ENCODE results near the gene FUT3.
"Not testable (repeated sequence)": the region's sequence is repeated elsewhere in the genome, so short reads cannot be mapped to it uniquely, and the experiment has no call there.

FUT3 gene

DNA sequence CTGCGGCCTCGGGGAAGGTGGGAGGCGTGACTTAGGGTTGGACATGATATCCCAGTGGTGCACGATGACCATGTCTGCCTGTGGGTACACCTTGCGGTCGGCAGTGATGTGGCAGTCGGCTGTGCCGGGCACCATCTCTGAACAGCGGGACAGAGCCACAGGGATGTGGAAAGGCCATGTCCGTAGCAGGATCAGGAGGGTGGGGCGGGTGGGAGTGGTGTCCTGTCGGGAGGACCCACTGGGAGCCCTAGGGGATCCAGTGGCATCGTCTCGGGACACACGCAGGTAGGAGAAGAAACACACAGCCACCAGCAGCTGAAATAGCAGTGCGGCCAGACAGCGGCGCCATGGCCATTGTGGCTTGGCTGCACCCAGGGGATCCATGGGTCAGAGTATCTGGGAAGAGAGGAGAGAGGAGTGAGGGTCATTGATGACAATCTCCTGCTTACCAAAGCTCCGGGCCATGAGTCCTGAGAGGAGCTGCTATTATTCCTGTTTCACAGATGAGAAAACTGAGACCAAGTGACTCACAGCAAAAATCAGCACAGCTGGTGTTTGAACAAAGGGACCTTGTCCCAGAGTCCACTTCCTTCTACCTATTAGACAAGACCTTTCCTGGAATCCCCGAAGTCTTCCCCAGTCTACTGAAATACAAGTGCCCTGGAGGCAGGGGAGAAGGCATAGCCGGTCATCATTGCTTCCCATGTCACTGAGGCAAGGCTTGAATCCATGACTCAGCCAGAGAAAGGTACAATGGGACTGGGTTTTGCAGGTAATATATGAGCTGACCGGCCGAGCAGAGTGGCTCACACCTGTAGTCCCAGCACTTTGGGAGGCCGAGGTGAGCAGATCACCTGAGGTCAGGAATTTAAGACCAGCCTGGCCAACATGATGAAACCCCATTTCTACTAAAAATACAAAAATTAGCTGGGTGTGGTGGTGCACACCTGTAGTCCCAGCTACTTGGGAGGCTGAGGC, 6.5 kb downstream of the FUT3 start:
- DNase-seq, result no peak

GRCh38 chr19:5843295-5843927, 7.8 kb downstream of the FUT3 start:
- no peak for DNase-seq

DNA sequence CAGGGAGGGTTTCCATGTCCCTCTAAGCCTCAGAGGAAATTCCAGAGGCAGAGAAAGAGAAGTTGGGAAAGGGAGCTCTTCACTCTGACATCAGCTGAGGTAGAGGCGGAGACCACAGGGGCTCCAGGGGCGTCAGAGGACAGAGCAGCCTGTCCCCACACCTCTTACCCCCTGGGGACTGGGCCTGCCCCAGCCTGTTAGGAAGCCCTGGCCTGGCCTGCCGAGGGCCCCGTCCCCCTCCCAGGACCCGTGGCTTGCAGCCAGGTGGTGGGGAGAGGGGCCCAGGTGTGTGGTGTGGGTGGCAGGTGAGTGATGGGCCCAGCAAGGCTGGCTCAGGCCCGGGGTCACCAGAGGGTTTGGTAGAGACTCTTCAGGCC, 9.5 kb downstream of the FUT3 start:
- DNase-seq, result not testable (repeated sequence)

- no peak for DNase-seq
These were observed 11.9 kb downstream of the FUT3 start, which contains the start of gene FUT6 for GRCh38 chr19:5839065-5840017. FUT6 (minus strand) TSS chr19:5839702; CDS start chr19:5832567, 7,135 bp downstream.

- no peak for DNase-seq
These were observed 12.7 kb downstream of the FUT3 start for GRCh38 chr19:5838353-5839064.

DNA sequence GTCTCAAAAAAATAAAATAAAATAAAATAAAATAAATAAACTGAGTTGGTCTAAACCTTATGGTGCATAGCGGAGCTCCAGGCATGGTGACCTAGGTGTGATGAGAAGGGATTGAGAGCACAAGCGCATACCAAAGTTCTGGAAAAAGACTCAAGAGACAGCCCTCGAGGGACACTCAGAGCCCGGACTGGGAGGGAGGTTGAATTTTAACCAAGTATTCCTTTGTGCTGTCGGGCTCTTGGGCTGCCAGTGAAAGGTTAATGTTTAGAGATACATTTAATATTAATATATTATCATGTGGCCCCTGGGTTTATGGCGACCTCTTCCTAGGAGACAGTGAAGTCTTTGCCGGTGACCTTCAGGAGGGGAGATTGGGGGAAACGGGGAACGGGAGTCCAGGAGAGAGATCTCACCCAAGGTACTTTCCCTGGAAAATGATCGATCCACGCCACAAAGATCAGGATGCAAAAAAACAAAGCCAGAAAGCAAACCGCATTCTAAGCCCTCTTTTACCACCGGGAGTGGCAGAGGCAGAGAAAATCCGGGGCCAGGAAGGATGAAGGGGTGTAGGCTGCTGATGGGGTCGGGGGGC, 13.4 kb downstream of the FUT3 start:
- no peak for DNase-seq

- no peak for DNase-seq
These were observed 18.6 kb downstream of the FUT3 start for GRCh38 chr19:5832527-5833216.

DNA sequence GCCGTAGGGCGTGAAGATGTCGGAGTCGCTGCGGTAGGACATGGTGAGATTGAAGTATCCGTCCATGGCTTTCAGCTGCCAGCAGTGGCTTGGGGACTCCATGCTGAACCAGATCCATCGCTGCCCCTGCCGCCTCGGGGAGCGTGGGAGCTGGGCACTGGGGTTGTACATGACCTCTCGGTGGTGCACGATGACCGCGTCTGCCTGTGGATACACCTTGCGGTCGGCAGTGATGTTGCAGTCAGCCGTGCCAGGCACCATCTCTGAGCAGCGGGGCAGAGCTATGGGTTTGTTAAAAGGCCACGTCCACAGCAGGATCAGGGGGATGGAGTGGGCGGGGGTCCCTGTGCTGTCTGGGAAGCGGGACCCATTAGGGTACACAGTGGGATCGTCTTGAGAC, 19.2 kb downstream of the FUT3 start:
- no peak for DNase-seq

GRCh38 chr19:5831159-5831558, 20.1 kb downstream of the FUT3 start:
- no peak for DNase-seq

DNA sequence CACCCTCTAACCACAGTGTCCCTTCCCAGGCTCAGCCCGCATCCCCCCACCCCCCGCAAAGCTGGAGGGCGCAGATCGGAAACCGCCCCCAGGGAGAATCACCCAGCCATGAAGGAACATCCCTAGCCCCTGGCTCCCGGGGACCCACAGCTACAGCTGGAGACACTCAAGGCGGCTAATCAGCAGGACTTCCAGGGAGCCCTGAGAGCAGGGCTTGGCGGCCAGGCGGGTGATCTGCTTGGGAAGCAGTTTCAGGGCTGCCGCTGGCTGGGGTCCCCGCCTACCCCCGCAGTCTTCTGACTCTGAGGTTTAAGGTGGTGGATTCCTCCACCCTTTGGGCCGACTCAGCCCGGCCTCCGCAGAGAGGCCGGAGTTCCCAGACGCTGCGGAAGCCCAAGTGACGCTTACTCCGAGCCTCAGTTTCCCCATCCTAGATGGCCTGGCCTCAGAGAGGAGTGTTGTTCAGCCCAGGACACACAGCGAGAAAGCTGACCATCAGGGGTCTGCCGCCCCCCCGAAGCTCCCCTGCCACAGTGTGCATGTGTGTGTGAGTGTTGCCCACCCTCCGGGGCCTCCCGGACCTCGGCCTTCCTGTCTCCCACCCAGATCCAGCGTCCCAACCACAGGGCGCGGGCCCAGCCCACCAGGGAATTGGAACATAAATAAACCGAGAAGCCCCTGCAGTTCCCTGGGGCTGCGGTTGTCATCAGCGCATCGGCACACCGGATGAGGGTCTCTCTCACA, 21.5 kb downstream of the FUT3 start:
- DNase-seq, result no peak

- peak; percentile 27 for DNase-seq
These were observed 22.3 kb downstream of the FUT3 start for GRCh38 chr19:5828661-5829566.

DNA sequence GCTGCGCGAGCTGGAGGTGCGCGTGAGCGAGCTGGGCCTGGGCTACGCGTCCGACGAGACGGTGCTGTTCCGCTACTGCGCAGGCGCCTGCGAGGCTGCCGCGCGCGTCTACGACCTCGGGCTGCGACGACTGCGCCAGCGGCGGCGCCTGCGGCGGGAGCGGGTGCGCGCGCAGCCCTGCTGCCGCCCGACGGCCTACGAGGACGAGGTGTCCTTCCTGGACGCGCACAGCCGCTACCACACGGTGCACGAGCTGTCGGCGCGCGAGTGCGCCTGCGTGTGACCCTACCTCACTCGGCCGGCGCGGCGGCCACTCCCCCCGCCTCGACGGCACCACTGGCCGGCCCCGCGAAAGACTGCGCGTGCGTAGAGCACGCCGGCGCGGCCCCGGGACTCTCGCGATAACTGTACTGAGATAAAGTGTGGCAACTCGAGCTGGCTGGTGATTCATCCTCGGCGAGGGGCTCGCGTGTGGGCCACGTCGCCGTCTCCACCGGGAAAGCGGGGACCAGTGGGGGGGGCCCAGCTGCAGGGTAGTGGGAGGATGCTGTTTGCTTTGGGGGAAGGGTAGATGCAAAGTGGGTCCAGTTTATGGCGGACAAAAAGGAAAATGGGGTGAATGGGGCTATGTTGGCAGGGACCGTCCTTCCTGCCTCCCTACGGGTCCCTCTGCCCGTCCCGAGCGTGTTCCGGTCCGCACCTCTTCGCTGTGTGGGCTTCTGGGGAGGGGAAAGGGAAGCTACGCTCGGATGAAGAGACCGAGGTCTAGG, 23.2 kb downstream of the FUT3 start:
- peak; percentile 92 for DNase-seq

DNA sequence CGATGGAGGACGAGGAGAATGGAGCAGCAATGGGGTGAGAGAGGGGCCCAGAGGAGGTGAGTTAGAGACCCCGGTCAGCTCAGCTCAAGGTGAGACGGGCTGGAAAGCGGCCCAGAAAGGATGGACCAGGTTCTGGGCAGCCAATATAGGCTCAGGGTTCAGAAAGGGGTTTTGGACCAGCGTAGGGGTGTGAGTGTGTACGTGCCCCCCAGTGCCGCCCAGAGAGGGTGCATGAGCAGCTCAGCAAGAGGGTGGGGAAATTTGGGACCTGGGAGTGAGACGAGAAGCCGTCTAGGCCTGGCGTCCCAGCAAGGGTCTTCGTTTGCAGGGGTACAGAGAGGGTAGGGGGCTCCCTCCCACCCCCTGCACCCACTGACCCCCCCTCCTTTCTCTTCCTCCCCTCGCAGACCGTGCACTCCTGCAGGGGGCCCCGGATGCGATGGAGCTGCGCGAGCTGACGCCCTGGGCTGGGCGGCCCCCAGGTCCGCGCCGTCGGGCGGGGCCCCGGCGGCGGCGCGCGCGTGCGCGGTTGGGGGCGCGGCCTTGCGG, 23.8 kb downstream of the FUT3 start:
- DNase-seq, result no peak

- peak; percentile 30 for DNase-seq
These were observed 24.5 kb downstream of the FUT3 start for GRCh38 chr19:5826531-5827341.

DNA sequence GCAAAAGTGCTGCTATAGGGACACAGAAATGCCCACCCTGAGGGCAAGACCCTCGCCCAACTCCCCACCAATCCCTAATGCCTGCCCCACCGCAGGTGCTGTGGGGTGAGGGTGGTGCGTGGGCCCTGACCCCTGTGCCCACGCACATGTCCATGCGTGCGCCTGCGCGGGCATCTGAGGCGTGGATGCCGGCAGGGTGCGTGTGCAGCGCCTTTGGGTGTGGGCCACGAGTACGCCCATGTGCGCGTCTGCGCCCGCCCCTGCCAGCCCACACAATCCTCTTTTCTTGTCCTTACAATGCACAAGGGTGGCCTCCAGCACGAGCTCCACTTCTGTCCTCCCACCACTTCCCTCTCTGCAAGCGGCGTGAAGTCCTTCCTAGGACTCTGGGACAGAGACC, 26.1 kb downstream of the FUT3 start:
- DNase-seq, result no peak

DNA sequence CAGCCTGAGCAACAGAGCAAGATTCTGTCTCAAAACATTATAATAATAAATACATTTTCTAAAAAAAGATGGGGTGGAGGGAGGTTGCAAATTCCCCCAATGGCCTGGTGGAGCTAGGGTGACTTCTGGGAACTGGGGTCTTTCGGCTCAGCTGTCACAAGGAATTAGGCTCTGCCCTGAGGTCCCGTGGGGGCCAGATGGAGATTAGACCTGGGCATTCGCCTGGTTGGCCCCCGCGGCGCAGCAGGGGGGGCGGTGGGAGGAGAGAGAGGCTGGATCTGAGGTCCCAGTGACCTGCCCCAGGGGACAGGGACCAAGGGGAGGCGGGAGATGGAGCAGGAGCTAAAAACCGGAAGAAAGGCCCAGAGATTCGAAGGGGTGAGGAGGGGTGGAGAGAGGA, 26.5 kb downstream of the FUT3 start:
- DNase-seq, result no peak

DNA sequence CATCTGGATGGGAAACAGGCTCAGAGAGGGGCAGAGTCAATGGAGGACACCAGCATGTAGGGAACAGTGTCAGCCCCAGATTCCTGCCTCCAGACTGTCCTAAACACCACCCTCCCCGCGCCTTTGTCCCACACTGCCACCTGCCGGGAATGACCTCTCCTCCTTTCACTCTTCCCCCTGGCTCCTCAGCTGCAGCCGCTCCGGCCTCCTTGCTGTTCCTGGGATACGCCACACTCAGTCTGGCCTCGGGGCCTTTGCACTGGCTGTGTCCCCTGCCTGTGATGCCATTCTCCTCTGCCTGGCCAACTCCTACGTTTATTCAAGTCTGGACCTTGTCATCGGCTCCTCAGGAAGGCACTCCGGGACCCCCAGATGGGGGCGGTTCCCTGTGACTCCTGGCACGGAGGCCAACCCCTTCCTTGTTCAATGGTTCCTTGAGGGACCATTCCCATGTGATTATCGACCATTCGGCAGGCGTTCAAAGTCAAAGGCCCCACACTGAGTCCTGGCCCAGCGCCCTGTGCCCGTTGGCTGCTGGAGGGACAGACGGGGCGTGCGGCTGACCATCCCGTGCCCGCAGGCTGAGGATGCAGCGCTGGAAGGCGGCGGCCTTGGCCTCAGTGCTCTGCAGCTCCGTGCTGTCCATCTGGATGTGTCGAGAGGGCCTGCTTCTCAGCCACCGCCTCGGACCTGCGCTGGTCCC, 27.5 kb downstream of the FUT3 start:
- DNase-seq, result no peak

All from CD4-positive, alpha-beta T cell treated with Interleukin-17A for 4 hours (primary cell).